NCI-H226 (cell line): ENCODE measurements around the gene NR2F2.

Source experiments
- DNase-seq: peaks from one replicate; pipeline ENCODE4 v3.0.0-alpha.2; 2015

Gene NR2F2

GRCh38 chr15:96320107-96320506, 10.4 kb upstream of the NR2F2 start:
- DNase-seq, result no peak

GRCh38 chr15:96320703-96321638, 9.5 kb upstream of the NR2F2 start:
- DNase-seq, result no peak

DNA sequence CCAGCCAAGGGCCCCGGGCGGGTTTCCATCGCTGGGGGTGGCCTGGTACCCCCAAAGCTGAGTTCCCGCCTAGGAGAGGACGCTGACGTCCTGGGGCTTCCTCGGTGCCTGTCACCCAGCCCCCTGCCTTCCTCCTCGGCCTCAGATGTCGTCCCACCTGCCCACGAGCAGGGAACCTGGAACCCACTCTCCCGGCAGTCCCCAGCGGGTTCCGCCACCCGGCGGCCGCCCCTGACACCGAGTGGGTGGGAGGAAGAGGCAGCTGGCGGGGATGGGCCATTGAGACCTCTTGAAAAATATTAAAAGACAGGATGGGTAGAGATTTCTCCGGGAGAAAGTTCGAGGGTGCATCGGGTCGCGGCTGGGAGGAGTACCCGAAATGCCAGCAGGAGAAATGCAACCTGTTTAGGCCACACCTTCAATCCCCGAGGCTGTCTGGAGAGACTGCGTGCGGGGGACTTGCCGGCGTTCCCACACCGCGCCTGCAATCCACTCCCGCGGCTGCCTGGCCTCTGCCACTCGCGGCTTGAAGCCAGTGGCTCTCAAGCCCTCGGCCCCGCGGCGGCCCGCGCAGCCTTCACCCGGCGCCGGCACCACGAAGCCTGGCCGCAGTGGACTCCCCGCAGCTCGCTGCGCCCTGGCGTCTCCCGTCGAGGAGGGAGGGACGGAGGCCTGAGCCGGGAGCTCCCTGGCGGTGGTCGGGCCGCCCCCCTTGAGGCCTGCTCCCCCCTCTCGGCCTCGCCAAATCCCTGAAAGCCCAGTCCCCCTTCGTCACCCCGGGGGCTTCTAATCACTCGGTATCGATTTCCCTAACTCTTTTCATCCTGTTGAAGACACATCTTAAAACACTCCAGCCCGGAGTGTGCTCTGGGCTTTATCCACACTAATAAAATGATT, 8.6 kb upstream of the NR2F2 start:
- no peak for DNase-seq

- no peak for DNase-seq
Measured at GRCh38 chr15:96322536-96323318, 7.8 kb upstream of the NR2F2 start.

DNA sequence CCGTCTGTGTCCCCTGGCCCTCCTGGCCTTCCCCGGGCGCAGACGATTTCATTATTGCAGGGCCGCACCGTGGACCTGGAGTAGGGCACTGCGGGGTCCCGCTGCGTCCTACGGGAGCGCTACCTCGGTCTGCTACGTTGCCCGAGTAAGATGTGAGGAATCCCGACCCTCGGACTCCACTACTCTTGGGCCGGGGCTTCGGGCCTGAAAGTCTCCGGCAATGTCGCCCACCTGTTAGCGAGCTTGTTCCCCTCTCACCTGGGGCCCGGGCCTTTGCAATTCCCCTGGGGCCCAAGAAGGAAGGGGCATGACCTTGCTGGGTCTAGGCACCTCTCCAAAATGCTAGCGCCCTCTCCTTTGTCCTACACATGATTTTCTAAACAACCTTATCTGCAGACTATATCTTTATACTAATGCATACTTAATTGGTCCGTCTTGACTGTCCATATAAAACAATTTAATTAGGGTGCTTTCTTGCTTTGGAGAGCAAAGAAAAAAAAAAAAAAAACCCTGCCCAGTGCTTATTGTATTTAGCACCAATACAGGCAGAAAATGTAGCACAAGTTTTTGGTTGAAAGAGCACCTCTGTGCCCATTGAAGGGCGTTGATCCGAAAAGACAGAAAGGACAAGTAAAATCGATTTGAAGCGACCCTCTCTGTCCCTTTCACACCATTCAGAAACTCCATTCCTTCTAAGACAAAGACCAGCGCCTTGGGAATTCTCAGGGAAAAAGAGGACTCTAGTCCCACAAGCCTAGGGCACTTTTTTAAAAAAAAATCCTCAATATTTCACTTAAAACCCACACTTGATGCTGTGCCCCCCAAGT, 7.0 kb upstream of the NR2F2 start:
- DNase-seq, result no peak

DNA sequence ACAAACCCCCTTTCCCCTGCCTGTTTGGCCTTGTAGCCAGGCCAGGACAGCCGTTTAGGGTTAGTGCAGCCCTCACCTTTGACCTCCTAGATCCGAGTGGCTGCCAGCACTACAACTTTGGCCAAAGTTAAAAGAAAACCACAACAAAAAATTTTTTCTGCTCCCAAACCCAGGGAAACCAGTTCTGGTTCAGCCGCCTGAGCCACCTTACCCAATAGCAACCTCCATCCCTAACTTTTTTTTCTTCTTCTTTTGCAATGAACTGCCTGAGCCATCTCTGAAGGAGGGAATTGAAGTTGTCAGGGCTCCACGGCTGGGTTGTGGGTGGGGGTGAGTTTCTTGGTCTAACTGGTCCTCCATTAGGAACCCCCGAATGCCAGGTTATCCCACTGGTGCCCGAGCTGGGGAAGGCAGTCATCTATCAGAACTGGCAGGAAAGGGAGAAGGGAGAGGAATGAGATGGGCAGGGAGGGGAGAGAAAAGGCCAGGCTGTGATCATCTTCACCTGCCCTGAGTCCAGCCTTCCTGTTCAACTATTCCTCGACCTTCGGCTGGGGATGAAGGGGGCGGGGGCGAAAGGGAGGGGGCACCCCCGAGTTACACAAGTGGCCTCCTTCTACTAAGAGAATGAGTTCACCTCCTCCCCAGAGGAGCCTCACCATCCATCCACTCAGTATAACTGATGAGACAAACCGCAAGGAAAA, 6.2 kb upstream of the NR2F2 start:
- no peak for DNase-seq

- DNase-seq, result no peak
Measured at GRCh38 chr15:96324940-96325540, 5.5 kb upstream of the NR2F2 start.

GRCh38 chr15:96325541-96326327, 4.8 kb upstream of the NR2F2 start:
- peak; percentile 66 for DNase-seq

DNA sequence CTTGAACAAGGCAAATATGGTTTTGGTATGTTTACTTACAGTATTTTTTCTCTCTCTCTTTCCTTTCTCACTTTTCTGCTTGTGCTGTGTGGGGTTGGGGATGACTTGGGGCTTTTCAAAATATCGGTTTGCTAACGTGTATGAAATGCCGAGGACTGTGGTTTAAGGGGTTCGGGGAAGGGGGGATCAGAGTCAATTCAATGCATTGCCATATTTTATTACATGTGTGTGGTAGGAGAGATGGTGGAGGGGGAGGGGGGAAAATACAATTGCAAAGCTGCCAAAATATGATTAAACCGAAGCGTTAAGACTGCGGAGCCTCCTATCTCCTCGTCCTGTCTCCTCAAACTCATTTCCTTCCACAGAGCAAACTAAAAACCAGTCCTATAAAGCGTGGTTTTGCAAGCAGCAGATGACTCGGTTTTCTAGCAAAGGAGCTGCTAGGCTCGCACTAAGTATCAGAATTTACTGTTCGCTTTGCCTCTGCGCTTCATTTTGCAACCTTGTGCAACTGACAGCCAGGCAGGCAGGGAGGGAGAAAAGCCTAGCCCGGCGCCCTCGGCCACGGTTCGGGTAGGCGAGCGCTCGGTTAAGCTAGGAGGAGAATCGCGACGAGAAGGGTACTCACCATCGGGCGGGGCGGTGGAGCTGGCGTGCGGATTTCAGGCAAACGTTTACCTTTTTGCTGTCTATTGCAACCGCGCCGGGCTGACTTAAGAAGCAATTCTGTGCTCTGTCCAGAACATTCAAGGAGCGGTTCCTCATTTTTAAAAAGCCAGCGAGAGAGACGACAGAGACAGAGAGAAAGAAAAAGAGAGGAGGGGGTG, 4.0 kb upstream of the NR2F2 start:
- DNase-seq, result peak; percentile 62

- peak; percentile 84 for DNase-seq
Measured at GRCh38 chr15:96327155-96327741, 3.3 kb upstream of the NR2F2 start.

GRCh38 chr15:96328181-96328876, 2.2 kb upstream of the NR2F2 start:
- DNase-seq, result peak; percentile 18

DNA sequence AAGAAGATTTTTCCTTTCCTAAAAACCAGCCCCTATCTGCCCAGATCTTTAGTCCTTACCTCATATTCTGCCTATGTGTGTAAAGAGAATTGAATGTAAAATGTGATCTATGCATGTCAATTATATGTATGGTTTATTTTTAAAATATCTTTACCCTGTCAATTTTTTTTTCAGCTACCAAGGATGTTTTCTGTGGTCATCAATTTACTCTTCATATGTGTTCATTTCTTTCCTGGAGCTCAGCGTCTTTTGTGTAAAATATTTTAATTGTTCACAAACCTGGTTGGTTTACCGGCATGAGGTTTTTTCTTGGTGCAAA, 1.7 kb upstream of the NR2F2 start:
- no peak for DNase-seq

- DNase-seq, result no peak
Measured at GRCh38 chr15:96329403-96329981, 1.0 kb upstream of the NR2F2 start.

DNA sequence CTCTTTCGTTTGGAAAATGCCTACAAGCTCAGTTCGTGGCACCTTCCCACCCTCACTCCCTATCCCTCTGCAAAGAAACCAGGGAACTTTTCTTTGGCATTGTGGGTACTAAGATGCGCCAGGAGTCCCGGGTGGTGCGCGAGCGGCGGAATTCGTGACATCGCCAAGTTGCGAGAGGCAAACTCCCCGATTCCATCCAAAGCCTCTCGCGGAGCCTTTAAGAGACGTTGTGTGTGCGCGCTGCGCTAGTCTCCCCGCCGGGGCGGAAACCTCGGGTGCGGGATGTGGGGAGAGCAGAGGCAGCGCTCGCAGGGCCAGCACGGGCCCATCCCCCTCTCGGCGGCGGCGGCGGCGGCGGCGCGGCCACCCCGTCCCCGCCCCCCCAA, 443 bp upstream of the NR2F2 start:
- DNase-seq, result peak; percentile 87

DNA sequence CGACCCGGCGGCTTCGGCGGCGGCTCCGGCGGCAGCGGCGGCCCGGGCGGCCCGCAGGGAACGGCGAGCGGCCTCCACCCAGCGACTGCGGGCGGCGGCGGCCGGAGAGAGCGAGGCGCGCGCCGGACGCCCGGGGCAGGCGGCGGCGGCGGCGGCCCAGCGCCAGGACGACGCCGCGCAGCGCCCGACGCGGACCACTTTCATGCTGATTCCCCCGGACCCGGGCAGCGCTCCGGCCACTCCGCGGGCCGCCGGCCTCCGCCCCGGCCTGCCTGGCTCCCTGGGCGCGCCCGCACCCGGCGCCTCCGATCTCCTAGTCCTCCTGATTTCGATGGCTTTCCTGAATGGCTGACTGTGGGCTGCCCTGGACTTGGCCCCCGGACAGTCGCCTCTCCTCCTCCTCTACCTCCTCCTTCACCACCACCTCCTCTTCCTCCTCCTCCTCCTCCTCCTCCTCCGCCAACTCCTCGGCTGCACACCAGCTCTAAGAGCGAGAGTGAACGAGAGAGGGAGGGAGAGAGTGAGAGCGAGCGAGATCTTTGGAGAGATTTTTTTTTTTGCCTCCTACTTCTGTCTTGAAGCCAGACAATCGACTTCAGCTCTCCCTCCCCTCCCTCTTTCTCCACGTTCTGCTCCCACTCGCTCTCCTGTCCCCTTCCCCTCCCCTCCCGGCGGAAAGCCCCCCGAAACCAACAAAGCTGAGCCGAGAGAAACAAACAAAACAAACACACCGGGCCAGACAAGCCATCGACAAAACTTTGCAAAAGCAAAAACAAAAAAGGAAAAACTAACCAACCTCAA, 844 bp downstream of the NR2F2 start:
- DNase-seq, result peak; percentile 72

- DNase-seq, result peak; percentile 28
Measured at GRCh38 chr15:96331945-96332636, 1.6 kb downstream of the NR2F2 start.
